H1 (cell line): ENCODE measurements around the gene PLAU. TPM values are rescaled to one million over a fixed set of nuclear protein-coding genes. Genes with fewer than 3 reads are reported as not detected.
A peak's percentile ranks its signal among the peaks of the same experiment; 100 is the strongest.

Experiments used
- CTCF ChIA-PET: fragments of 300-600 bp; sonication (Branson Sonifier 250); formaldehyde crosslinking; loops from one replicate; lab custom pipeline; 2021; ENCODE audit not compliant: partially characterized antibody; lab: Charles Lee
- POLR2A ChIA-PET: fragments of 300-600 bp; sonication (Branson Sonifier 250); formaldehyde crosslinking; loops from one replicate; lab custom pipeline; 2021; ENCODE audit warnings: inconsistent platforms; ENCODE audit not compliant: partially characterized antibody; lab: Charles Lee
- DNase-seq, 2 experiments: peaks; one replicate each; pipeline versions ENCODE4 v3.0.0 to v3.0.0-alpha.2; 2010 to 2022; ENCODE audit warnings: low spot score in 2 of 2, low read depth in 1 of 2, mixed read lengths in 1 of 2
- FAIRE-seq: peaks from 2 replicates; lab custom pipeline; 2011; peaks lifted over from hg19 to GRCh38; lab: Jason Lieb, UNC
- H2AFZ ChIP-seq: 2 replicates; pipeline ENCODE4 v1.8.1; 2012; ENCODE audit warnings: low read length, inconsistent platforms
- H2AK5ac ChIP-seq: 2 replicates; pipeline ENCODE4 v1.6.1; 2013; ENCODE audit warnings: low read depth, low read length
- H2BK120ac ChIP-seq: replicated peaks from 2 replicates; pipeline ENCODE3; 2013; ENCODE audit warnings: low read depth, low read length, inconsistent platforms
- H2BK12ac ChIP-seq: 2 replicates; pipeline ENCODE4 v1.6.1; 2013; ENCODE audit warnings: low read depth, low read length
- H2BK15ac ChIP-seq: 2 replicates; pipeline ENCODE4 v1.6.1; 2013; ENCODE audit warnings: low read length
- H2BK20ac ChIP-seq: 2 replicates; pipeline ENCODE4 v1.6.1; 2013; ENCODE audit warnings: low read length
- H2BK5ac ChIP-seq: 2 replicates; pipeline ENCODE4 v1.6.1; 2013; ENCODE audit warnings: low read depth, low read length
- H3K14ac ChIP-seq: 2 replicates; pipeline ENCODE4 v1.6.1; 2013; ENCODE audit warnings: inconsistent platforms; ENCODE audit not compliant: insufficient read length
- H3K18ac ChIP-seq: 2 replicates; pipeline ENCODE4 v1.6.1; 2013; ENCODE audit warnings: low read length; ENCODE audit errors: extremely low read depth
- H3K23ac ChIP-seq: 2 replicates; pipeline ENCODE4 v1.6.1; 2013; ENCODE audit warnings: inconsistent platforms; ENCODE audit not compliant: insufficient read length
- H3K23me2 ChIP-seq: 2 replicates; pipeline ENCODE4 v1.6.1; 2013; ENCODE audit warnings: low read depth, low read length
- H3K27ac ChIP-seq: 2 replicates; pipeline ENCODE4 v1.6.1; 2011; ENCODE audit warnings: low read depth, low read length, inconsistent platforms
- H3K27me3 ChIP-seq, 4 experiments: replicated peaks in 1 of 4; 1 replicate in 1 of 4; 2 replicates in 3 of 4; pipeline versions ENCODE4 v1.6.1 to v1.8.1; 2011 to 2013; ENCODE audit warnings: low read length in 3 of 4, mild to moderate bottlenecking in 3 of 4, inconsistent platforms in 2 of 4, mixed read lengths in 2 of 4, moderate library complexity in 1 of 4; ENCODE audit not compliant: control insufficient read depth in 3 of 4, insufficient read depth in 3 of 4; ENCODE audit errors: extremely low read depth in 1 of 4
- H3K36me3 ChIP-seq, 4 experiments: 2 replicates each; pipeline versions ENCODE4 v1.6.1 to v1.8.1; 2011 to 2013; ENCODE audit warnings: mild to moderate bottlenecking in 4 of 4, low read length in 3 of 4, moderate library complexity in 2 of 4, control low read depth in 1 of 4, inconsistent platforms in 1 of 4; ENCODE audit not compliant: insufficient read depth in 4 of 4, control insufficient read depth in 2 of 4
- H3K4ac ChIP-seq: replicated peaks from 2 replicates; pipeline ENCODE3; 2013; ENCODE audit warnings: low read length, low read depth, mixed read lengths, inconsistent platforms; ENCODE audit not compliant: insufficient read length
- H3K4me1 ChIP-seq, 4 experiments: replicated peaks in 1 of 4; 1 replicate in 1 of 4; 2 replicates in 3 of 4; pipeline versions ENCODE4 v1.6.1 to v1.8.1; 2011 to 2013; ENCODE audit warnings: low read length in 3 of 4, inconsistent platforms in 2 of 4, mixed read lengths in 1 of 4; ENCODE audit not compliant: insufficient read depth in 4 of 4, control insufficient read depth in 3 of 4
- H3K4me2 ChIP-seq, 2 experiments: 2 replicates each; pipeline versions ENCODE4 v1.6.1 to v1.8.1; 2011 to 2013; ENCODE audit warnings: low read depth in 2 of 2, low read length in 2 of 2, control low read depth in 1 of 2, inconsistent platforms in 1 of 2, mild to moderate bottlenecking in 1 of 2; ENCODE audit not compliant: insufficient read depth in 1 of 2
- H3K4me3 ChIP-seq, 4 experiments: fragments of 200-600, 300-600 bp in 1 of 4; sonication (generic), shearing (Covaris generic), sonication (Bioruptor Twin) in 1 of 4; 2 replicates each; pipeline versions ENCODE4 v1.5.1 to v1.8.1; 2011 to 2016; ENCODE audit warnings: low read length in 4 of 4, low read depth in 3 of 4, control low read depth in 2 of 4, inconsistent platforms in 2 of 4, mild to moderate bottlenecking in 2 of 4, mixed read lengths in 1 of 4, moderate library complexity in 1 of 4; ENCODE audit not compliant: insufficient read depth in 2 of 4; ENCODE audit errors: extremely low read depth in 1 of 4
- H3K56ac ChIP-seq: replicated peaks from 2 replicates; pipeline ENCODE3; 2013; ENCODE audit warnings: low read depth, mild to moderate bottlenecking, mixed read lengths, low read length, inconsistent platforms; ENCODE audit not compliant: insufficient read length
- H3K79me1 ChIP-seq: 2 replicates; pipeline ENCODE4 v1.6.1; 2013; ENCODE audit warnings: low read depth, low read length, control low read depth
- H3K79me2 ChIP-seq, 2 experiments: 2 replicates each; pipeline versions ENCODE4 v1.6.1 to v1.8.1; 2012 to 2013; ENCODE audit warnings: low read length in 2 of 2, mild to moderate bottlenecking in 2 of 2, inconsistent platforms in 1 of 2; ENCODE audit not compliant: insufficient read depth in 2 of 2, control insufficient read depth in 1 of 2
- H3K9ac ChIP-seq, 4 experiments: replicated peaks in 1 of 4; 1 replicate in 1 of 4; 2 replicates in 3 of 4; pipeline versions ENCODE4 v1.6.1 to v1.8.1; 2011 to 2013; ENCODE audit warnings: low read depth in 3 of 4, low read length in 3 of 4, control low read depth in 2 of 4, mild to moderate bottlenecking in 2 of 4, moderate library complexity in 2 of 4, inconsistent platforms in 1 of 4; ENCODE audit errors: extremely low read depth in 1 of 4
- H3K9me3 ChIP-seq, 2 experiments: 2 replicates each; pipeline versions ENCODE4 v1.6.1 to v1.8.1; 2012 to 2013; ENCODE audit warnings: mild to moderate bottlenecking in 2 of 2, moderate library complexity in 2 of 2, control low read depth in 1 of 2, inconsistent platforms in 1 of 2, low read depth in 1 of 2, low read length in 1 of 2, mixed read lengths in 1 of 2; ENCODE audit not compliant: insufficient read depth in 2 of 2
- H4K20me1 ChIP-seq, 2 experiments: replicated peaks in 1 of 2; 2 replicates each; pipeline versions ENCODE3 to v1.8.1; 2011 to 2013; ENCODE audit warnings: inconsistent platforms in 2 of 2, low read length in 2 of 2, mild to moderate bottlenecking in 1 of 2; ENCODE audit not compliant: insufficient read depth in 2 of 2, control insufficient read depth in 1 of 2
- H4K5ac ChIP-seq: 2 replicates; pipeline ENCODE4 v1.6.1; 2013; ENCODE audit warnings: low read length, low read depth, mixed read lengths, inconsistent platforms; ENCODE audit not compliant: insufficient read length
- H4K8ac ChIP-seq: 2 replicates; pipeline ENCODE4 v1.8.0; 2013; ENCODE audit warnings: mild to moderate bottlenecking, moderate library complexity, low read length, inconsistent platforms; ENCODE audit not compliant: insufficient read depth; ENCODE audit errors: extremely low read depth
- H4K91ac ChIP-seq: replicated peaks from 2 replicates; pipeline ENCODE3; 2013; ENCODE audit warnings: low read length, mixed read lengths, inconsistent platforms; ENCODE audit not compliant: insufficient read length
- RXRA ChIP-seq: IDR thresholded peaks from 2 replicates; pipeline ENCODE4 v1.6.1; 2011; ENCODE audit warnings: low read depth, mild to moderate bottlenecking, low read length, moderate library complexity; ENCODE audit not compliant: insufficient read depth
- SIRT6 ChIP-seq: IDR thresholded peaks from one replicate; pipeline ENCODE4 v1.7.1; 2012; ENCODE audit warnings: low read length, inconsistent platforms
- SP4 ChIP-seq: IDR thresholded peaks from 2 replicates; pipeline ENCODE4 v1.6.1; 2012; ENCODE audit warnings: low read length, inconsistent platforms
- TAF7 ChIP-seq: optimal IDR thresholded peaks from 2 replicates; pipeline ENCODE3; 2011; ENCODE audit warnings: low read depth, mild to moderate bottlenecking, inconsistent platforms, low read length, moderate library complexity, borderline replicate concordance
- WGBS, 2 experiments: shearing (Covaris generic) in 1 of 2; methylation state at CpG; one replicate each; pipeline versions ENCODE4 v1.1.6 to v1.1.7; 2013 to 2015; ENCODE audit warnings: low lambda C conversion rate in 2 of 2, mixed read lengths in 2 of 2, inconsistent platforms in 1 of 2, low coverage in 1 of 2, missing lambda C conversion rate in 1 of 2; ENCODE audit not compliant: insufficient replicate concordance in 2 of 2, insufficient coverage in 1 of 2, insufficient read length in 1 of 2; ENCODE audit errors: extremely low coverage in 1 of 2, missing lambda C conversion rate in 1 of 2; 5-methylcytosine and 5-hydroxymethylcytosine counted together
- polyA plus RNA-seq, 7 experiments: library from polyadenylated mRNA; depleted of rRNA in 3 of 7; stranded (reverse) in 5 of 7; unstranded in 2 of 7; fragments of >200 nt in 5 of 7; fragments of 200-250 nt in 2 of 7; gene quantifications; 1 replicate in 5 of 7; 2 replicates in 1 of 7; 4 replicates in 1 of 7; pipeline versions ENCODE4 v1.2.1 to v1.2.3, GENCODE V29; 2011 to 2013; ENCODE audit warnings: missing spikeins in 2 of 7, mixed read lengths in 2 of 7
- total RNA-seq: library from RNA; stranded (reverse); fragmentation: NEBNext Ultra II Directional; extraction: Animal tissue kit (Norgen Biotek cat#: 25700); gene quantifications from 2 replicates; pipeline ENCODE4 v1.2.1, GENCODE V29; 2021

The PLAU gene
- total and polyA plus RNA-seq, 2 of the 8 experiments (the other 6 are each of a cell fraction or from before 2014, with no cell fraction given): 16.2 to 26.1 TPM

DNA sequence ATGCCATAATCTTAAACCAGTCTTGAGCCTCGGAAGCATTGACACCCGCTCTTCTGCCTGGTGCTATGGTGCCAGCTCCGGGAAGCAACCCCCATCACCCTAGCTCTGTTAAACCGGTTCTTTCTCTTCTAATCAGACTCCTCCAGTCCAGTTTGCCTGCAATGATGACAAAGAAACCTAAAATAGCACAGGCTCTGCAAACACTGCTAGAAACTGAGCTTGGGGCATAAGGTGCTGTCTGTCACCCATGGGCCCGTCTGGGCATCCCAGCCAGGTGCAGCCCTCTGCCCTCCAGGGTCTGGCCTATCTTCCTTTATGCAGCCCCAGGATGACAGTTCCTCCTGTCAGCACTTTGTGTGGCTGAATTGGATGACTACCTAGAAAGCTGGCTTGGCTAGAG lies 22.4 kb upstream of the PLAU start:
- no peak overlapping the region for H3K23ac ChIP-seq
- no peak overlapping the region; the same call in 1 of the 2 replicates for H2AFZ ChIP-seq
- peak overlapping the region; percentile 55; the same call in 1 of the 2 replicates for H2BK20ac ChIP-seq
- H2BK5ac ChIP-seq: no peak overlapping the region; the same call in 1 of the 2 replicates
- H2AK5ac ChIP-seq: no peak overlapping the region
- no peak for DNase-seq
- H2BK120ac ChIP-seq: no peak overlapping the region
- no peak overlapping the region for H4K91ac ChIP-seq
- H3K4me3 ChIP-seq: no peak overlapping the region
- no peaks in the 10 kb centered on the region for H3K9me3 ChIP-seq
- H3K4ac ChIP-seq: no peak overlapping the region
- no peaks in the 10 kb centered on the region for H4K20me1 ChIP-seq
- no peak overlapping the region for H3K27ac ChIP-seq
- H3K56ac ChIP-seq: no peak overlapping the region
- H2BK15ac ChIP-seq: no peak overlapping the region
- H3K9ac ChIP-seq: no peak overlapping the region
- H3K27me3 ChIP-seq: no peaks in the 10 kb centered on the region
- H3K4me2 ChIP-seq: no peak overlapping the region
- no peak overlapping the region for H4K8ac ChIP-seq
- WGBS, 2 experiments: 96% methylated on average over 5 of the region's 5 CpGs; no CpG with 5 or more reads in 1 of the 2 experiments
- no peak overlapping the region for H3K18ac ChIP-seq
- H3K36me3 ChIP-seq: no peaks in the 10 kb centered on the region
- ChIA-PET CTCF (interaction anchor here (0.7 to 27.0 kb wide), 25 partner anchors 9 to 233 kb away, joined by 3 to 681 read pairs (median 6); partner anchors contain the start of gene PLAU), POLR2A (interaction anchor here (0.5 to 3.9 kb wide), 10 partner anchors 11 to 116 kb away, joined by 3 to 29 read pairs (median 4); partner anchors contain the start of gene PLAU)
- H2BK12ac ChIP-seq: peak overlapping the region; percentile 35; the same call in 1 of the 2 replicates
- H3K79me1 ChIP-seq: no peaks in the 10 kb centered on the region
- TF ChIP-seq TAF7 (no peak), SP4 (no peak), SIRT6 (no peak), RXRA (no peak)
- H3K79me2 ChIP-seq: no peaks in the 10 kb centered on the region
- H3K14ac ChIP-seq: no peak overlapping the region
- H3K23me2 ChIP-seq: no peaks in the 10 kb centered on the region
- peaks cover 1 to 9% (median 5%) of the 10 kb centered on the region in 4 experiments; a peak in 5 of 7 replicates for H3K4me1 ChIP-seq
- H4K5ac ChIP-seq: no peak overlapping the region
- no peak for FAIRE-seq
